C4-2B (cell line): ENCODE results near the gene TARP.
"Not testable (repeated sequence)": the region's sequence is repeated elsewhere in the genome, so short reads cannot be mapped to it uniquely, and the experiment has no call there.

ENCODE experiments used
- ZFX ChIP-seq: fragments of 450-650 bp; IDR thresholded peaks from 2 replicates; pipeline ENCODE4 v1.6.1; 2017
- TF ChIP-seq, protein P1 (sequence below): fragments of 450-650 bp; conservative IDR thresholded peaks from 2 replicates; pipeline ENCODE4 v1.5.1; 2017; ENCODE audit warnings: mild to moderate bottlenecking

DNA sequence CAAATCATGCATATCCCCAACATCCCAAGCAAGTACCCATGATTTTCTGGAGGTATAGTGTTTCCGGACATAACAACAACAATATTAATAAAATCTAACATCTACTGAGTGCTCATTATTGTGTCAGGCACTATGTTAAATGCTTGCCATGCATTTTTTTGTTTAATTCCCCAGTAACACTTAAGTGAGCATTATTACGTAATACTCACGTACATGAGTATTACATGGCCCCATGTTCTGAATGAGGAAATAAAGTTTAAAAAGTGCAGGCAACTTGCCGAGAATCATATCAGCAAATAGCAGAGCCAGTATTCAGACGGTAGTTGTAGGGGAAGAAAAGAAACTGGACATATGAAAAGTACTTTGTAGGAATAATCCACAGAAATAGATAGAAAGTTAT is 30.1 kb downstream of the TARP start:
- TF ChIP-seq, protein P1, sequence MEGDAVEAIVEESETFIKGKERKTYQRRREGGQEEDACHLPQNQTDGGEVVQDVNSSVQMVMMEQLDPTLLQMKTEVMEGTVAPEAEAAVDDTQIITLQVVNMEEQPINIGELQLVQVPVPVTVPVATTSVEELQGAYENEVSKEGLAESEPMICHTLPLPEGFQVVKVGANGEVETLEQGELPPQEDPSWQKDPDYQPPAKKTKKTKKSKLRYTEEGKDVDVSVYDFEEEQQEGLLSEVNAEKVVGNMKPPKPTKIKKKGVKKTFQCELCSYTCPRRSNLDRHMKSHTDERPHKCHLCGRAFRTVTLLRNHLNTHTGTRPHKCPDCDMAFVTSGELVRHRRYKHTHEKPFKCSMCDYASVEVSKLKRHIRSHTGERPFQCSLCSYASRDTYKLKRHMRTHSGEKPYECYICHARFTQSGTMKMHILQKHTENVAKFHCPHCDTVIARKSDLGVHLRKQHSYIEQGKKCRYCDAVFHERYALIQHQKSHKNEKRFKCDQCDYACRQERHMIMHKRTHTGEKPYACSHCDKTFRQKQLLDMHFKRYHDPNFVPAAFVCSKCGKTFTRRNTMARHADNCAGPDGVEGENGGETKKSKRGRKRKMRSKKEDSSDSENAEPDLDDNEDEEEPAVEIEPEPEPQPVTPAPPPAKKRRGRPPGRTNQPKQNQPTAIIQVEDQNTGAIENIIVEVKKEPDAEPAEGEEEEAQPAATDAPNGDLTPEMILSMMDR: not testable (repeated sequence)
- TF ChIP-seq ZFX: not testable (repeated sequence)
